OCI-LY7 (cell line): ENCODE data around the gene LRP1B.

ENCODE experiments used
- EZH2phosphoT487 ChIP-seq: fragments of 200-600 bp; sonication (generic); IDR thresholded peaks from 2 replicates; pipeline ENCODE4 v1.6.1; 2018; ENCODE audit warnings: low read depth, borderline replicate concordance, mild to moderate bottlenecking, mixed run types, antibody characterized with exemption, low read length, moderate library complexity, mixed read lengths
- TF ChIP-seq, protein P1 (sequence below): fragments of 200-600 bp; sonication (generic); conservative IDR thresholded peaks from 2 replicates; pipeline ENCODE4 v1.5.1; 2014; ENCODE audit warnings: mild to moderate bottlenecking, antibody characterized with exemption, low read length, moderate library complexity, mixed read lengths

DNA sequence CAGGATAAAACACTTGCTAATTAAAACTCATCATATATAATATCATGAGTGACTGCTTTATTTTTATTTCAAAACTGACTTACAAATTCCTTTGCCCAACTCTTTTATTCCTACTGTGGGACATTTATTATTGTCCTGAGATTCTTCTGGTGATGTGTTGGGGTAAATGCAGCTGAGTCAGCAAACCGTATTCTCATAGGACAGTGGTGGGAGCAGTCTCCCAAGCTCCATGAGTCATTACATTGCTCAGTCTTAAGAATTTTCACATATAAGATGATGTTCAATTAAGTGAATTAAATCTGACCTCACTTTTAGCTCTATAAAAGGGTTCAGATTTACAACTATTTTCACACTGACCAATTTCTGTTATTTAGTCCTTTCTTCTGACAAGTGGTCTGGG lies 1530.7 kb downstream of the LRP1B start:
- TF ChIP-seq, protein P1, sequence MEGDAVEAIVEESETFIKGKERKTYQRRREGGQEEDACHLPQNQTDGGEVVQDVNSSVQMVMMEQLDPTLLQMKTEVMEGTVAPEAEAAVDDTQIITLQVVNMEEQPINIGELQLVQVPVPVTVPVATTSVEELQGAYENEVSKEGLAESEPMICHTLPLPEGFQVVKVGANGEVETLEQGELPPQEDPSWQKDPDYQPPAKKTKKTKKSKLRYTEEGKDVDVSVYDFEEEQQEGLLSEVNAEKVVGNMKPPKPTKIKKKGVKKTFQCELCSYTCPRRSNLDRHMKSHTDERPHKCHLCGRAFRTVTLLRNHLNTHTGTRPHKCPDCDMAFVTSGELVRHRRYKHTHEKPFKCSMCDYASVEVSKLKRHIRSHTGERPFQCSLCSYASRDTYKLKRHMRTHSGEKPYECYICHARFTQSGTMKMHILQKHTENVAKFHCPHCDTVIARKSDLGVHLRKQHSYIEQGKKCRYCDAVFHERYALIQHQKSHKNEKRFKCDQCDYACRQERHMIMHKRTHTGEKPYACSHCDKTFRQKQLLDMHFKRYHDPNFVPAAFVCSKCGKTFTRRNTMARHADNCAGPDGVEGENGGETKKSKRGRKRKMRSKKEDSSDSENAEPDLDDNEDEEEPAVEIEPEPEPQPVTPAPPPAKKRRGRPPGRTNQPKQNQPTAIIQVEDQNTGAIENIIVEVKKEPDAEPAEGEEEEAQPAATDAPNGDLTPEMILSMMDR = no peak
- no peak for TF ChIP-seq EZH2phosphoT487
